GM04503 (cell line): ENCODE measurements around the gene MFN1.
"Not testable (repeated sequence)": the region's sequence is repeated elsewhere in the genome, so short reads cannot be mapped to it uniquely, and the experiment has no call there.

Experiments used
- DNase-seq: peaks from one replicate; pipeline ENCODE4 v3.0.0-alpha.2; 2012; ENCODE audit warnings: low read depth

The MFN1 gene

GRCh38 chr3:179347345-179348194 lies at the start of gene MFN1:
Gene MFN1, plus strand, starts transcription at chr3:179347709. Its CDS starts 1,143 bp downstream, at chr3:179348852.
- peak; percentile 89 for DNase-seq

GRCh38 chr3:179297971-179298725 lies 49.4 kb upstream of the MFN1 start:
- no peak for DNase-seq

- DNase-seq = no peak
Observed at GRCh38 chr3:179299316-179299715, 48.2 kb upstream of the MFN1 start.

GRCh38 chr3:179299999-179300613 lies 47.4 kb upstream of the MFN1 start:
- no peak for DNase-seq

GRCh38 chr3:179301645-179302044 lies 45.9 kb upstream of the MFN1 start:
- DNase-seq = no peak

GRCh38 chr3:179302111-179302510 lies 45.4 kb upstream of the MFN1 start:
- no peak for DNase-seq

GRCh38 chr3:179304605-179305004 lies 42.9 kb upstream of the MFN1 start:
- no peak for DNase-seq

GRCh38 chr3:179307362-179307761 lies 40.1 kb upstream of the MFN1 start:
- DNase-seq = not testable (repeated sequence)

- DNase-seq = no peak
Observed at GRCh38 chr3:179308001-179308400, 39.5 kb upstream of the MFN1 start.

GRCh38 chr3:179309225-179310078 lies 38.1 kb upstream of the MFN1 start:
- no peak for DNase-seq

- DNase-seq = no peak
Observed at GRCh38 chr3:179318876-179319275, 28.6 kb upstream of the MFN1 start.

- DNase-seq = no peak
Observed at GRCh38 chr3:179321668-179322285, 25.7 kb upstream of the MFN1 start.

GRCh38 chr3:179322286-179323196 lies 25.0 kb upstream of the MFN1 start, which contains the start of gene ZNF639:
Gene ZNF639, plus strand, starts transcription at chr3:179323031. Its CDS starts 5,263 bp downstream, at chr3:179328294.
- DNase-seq = no peak

GRCh38 chr3:179323197-179324110 lies 24.1 kb upstream of the MFN1 start:
- DNase-seq = no peak

GRCh38 chr3:179324270-179324754 lies 23.2 kb upstream of the MFN1 start:
- DNase-seq = no peak

- no peak for DNase-seq
Observed at GRCh38 chr3:179330438-179330837, 17.1 kb upstream of the MFN1 start.

GRCh38 chr3:179332240-179332639 lies 15.3 kb upstream of the MFN1 start:
- DNase-seq = no peak

- DNase-seq = no peak
Observed at GRCh38 chr3:179333084-179333483, 14.4 kb upstream of the MFN1 start.
